ENCODE measurements around the gene COL6A2.
A peak's percentile ranks its signal among the peaks of the same experiment; 100 is the strongest.
"Not testable (repeated sequence)": the region's sequence is repeated elsewhere in the genome, so short reads cannot be mapped to it uniquely, and the experiment has no call there.

The COL6A2 gene

DNA sequence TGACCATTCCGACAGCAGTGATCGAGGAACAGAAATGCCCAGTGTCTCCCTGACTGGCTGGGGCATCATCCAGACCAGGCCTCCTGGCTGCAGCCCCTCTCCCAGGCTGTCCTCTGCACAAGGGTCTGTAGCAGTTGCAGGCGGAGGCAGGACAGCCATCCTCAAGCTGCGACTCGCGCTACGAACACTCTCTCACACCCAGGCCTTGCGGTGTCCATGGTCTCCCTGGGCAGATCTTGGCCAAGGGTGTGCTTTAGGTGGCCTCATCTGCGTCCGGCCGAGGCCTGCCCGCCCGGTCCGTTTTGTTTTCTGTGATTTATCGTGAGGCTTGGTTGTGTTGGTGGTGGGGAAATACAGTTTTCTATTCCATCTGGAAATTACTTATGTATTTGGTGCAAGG is 41.8 kb downstream of the COL6A2 start:
- DNase-seq = no peak

GRCh38 chr21:46140352-46141003 is 42.6 kb downstream of the COL6A2 start:
- not testable (repeated sequence) for DNase-seq

GRCh38 chr21:46141767-46142581 is 44.1 kb downstream of the COL6A2 start:
- no peak for DNase-seq

DNA sequence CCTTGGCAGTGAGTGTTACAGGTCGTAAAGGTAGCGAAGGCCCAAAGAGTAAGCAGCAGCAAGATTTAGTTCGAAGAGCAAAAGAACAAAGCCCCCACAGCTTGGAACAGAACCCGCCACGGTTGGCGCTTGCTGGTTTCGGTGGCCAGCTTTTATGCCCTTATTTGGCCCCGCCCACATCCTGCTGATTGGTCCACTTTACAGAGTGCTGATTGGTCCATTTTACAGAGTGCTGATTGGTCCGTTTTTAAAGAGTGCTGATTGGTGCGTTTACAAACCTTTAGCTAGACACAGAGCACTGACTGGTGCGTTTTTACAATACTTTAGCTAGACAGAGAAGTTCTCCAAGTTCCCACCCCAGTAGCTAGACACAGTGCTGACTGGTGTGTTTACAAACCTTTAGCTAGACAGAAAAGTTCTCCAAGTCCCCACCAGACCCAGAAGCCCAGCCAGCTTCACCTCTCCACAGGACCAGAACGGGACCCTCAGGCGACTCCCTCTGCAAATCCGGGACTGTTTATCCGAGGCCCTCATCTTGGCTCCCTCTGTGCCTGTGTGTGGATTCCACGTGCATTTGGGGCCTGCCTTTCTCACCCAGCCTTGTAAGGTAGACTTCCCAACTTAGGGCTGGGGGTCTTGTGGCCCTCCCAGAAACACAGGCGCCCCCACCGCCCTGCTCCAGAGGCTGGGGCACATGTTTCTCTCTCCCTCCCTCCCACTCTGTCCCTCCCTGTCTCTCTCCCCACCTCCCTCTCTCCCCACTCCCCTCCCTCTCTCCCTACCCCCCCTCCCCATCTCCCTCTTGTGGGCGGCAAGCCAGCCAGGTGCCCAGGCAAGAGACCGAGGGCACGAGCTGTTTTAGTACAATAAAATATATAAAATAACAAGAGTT is 44.9 kb downstream of the COL6A2 start:
- DNase-seq = no peak

DNA sequence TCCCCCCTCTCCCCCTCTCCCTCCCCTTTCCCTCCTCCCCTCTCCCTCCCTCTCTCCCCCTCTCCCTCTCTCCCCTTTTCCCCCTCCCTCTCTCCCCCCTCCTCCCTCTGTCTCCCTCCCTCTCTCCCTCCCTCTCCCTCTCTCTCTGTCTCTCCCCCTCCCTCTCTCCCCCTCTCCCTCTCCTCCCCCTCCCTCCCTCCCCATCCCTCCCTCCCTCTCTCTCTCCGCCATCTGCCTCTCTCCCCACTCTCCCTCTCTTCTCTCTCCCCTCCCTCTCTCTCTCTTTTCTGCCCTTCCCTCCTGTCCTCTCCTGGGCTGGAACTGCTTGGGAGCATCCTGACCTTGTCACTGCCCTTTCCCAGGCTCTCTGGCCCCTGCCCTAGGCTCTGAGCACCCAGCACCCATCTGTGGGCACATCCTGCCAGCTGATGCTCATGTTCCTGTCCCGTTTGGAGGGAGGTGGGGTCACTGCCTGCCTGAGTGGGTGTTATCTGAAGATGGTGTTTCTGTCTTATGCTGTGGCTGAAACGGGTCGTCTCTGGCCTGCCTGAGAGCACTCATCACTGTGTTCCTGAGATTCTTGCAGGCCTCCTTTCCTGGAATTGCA is 46.7 kb downstream of the COL6A2 start:
- peak in 6 of 56 donors; percentile 9 to 47 (median 20) for DNase-seq

DNA sequence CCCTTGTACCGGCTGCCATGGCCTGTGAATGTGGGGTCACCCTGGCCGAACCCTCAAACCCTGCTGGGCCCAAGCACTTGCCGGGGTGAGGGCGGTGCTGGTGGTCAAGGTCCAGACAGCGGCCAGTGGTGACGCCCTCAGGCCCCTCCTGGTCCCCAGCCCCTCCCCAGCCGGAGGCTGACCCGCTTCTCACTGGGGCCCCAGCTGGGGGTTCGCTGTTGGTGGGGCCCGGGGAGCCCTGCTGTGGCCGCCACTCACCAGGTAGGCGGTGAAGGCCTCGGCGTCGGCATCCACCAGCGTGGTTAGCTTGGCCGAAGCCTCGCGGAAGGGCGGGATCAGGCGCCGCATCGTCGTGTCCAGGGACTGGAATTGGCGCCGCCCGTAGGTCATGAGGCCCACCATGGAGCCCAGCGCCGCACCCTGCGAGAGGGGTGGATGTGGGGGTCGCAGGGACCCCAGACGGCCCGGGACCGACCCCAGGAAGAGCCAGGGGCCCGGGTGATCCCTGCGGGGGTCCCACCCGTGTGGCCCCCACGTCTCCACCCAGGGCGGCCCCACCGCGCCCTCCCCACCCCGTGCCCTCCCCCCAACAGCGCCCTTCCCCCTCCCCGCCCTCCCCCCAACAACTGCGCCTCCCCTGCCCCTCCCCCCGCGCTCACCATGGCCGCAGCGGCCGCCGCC is 47.4 kb downstream of the COL6A2 start:
- no peak for DNase-seq

- no peak for DNase-seq
These were observed 48.2 kb downstream of the COL6A2 start for GRCh38 chr21:46145840-46146691.

DNA sequence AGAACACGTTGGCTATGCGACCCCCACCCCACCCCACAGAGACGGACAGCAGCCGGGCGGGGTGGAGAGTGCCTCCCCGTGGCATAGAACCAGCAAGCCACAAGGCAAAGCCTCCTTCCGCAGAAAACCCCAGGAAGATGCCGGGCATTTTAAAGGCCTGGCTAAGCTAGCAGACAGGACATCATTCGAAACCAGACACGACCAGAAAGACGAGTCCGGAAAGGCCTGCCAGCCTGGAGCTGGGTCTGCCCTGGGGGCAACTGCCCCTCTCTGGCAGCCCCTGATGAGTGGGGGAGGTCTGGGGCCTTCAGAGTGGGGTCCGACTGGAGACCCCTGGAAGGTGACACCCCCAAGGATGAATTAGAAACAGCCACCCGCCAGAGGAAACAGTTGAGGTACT is 48.9 kb downstream of the COL6A2 start:
- no peak for DNase-seq

DNA sequence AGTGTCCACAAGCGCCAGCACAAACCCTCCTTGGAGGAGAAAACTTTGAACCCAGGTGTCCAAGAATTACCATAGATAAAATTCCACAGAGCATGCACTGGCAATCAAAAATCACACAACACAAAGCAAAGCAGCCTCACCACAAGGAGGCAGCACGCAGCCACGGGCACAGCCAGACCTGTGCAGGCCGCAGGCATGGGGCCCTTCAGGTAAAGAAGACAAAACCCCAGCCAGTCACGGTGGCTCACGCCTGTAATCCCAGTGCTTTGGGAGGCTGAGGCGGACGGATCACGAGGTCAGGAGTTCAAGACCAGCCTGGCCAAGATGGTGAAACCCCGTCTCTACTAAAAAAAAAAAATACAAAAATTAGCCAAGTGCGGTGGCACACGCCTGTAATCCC is 49.5 kb downstream of the COL6A2 start:
- DNase-seq = not testable (repeated sequence)

DNA sequence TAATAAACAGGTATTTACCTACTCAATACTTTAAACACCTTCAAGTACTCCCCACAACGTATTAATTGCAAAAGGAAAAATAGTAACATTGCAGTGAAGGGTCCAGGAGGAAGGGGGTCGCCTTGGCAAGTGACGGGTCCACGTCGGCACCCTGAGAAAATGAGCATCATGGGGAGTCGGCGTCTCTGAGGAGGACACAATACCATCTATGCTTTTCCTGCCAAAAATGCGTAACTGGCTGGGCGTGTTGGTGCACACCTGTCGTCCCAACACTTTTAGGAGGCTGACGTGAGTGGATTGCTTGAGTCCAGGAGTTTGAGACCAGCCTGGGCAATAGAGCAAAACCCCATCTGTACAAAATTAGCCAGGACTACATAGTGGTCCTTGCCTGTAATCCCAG is 50.2 kb downstream of the COL6A2 start:
- no peak for DNase-seq

DNA sequence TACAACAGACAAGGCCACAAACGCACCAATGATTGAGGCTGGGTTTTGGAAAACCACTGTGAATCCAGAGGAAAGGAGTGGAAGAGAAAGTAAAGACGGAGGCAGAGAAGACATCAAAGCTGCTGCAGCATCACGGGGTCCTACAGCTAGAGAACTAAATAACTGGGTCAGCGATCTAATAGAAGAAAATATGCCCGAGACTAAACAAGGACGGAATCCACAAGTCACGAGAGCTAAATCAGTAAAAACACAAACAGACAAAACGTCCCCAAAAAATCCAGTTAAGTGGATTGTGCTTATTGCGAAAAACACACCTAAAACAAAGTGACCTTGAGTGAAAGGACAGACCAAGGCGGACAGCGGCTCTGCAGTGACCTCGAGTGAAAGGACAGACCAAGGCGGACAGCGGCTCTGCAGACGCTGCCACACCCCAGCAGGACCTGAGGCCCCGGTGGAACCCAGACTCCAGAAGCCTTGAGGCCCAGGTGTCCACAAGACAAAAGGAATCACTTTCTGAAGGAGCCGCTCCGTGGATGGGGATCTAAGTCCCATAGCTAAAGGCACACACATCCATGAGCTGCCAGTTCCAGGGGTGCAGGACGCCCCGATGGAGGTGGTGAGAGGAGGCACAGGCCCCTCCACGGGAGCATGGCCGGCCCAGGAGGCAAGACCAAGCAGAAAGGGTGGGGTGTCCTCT is 51.4 kb downstream of the COL6A2 start:
- DNase-seq = no peak

DNA sequence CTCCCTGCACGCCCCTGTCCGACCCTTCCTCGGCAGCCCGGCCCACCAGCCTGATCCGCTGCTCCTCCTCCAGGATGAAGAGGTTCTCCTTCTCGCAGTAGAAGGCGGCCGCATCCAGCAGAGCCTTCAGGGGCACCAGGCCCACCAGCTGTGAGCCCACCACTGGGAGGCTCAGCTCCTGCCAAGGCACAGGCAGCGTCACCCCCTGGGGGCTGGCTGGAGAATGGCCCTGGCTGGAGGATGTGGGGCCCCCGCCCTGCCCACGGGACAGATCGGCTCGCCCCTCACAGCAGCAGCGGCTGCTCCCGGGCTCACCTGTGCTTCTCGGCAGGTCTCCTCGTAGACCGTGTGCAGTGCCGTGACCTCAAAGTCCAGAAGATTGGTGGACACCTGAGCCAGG is 52.2 kb downstream of the COL6A2 start:
- DNase-seq = no peak

DNA sequence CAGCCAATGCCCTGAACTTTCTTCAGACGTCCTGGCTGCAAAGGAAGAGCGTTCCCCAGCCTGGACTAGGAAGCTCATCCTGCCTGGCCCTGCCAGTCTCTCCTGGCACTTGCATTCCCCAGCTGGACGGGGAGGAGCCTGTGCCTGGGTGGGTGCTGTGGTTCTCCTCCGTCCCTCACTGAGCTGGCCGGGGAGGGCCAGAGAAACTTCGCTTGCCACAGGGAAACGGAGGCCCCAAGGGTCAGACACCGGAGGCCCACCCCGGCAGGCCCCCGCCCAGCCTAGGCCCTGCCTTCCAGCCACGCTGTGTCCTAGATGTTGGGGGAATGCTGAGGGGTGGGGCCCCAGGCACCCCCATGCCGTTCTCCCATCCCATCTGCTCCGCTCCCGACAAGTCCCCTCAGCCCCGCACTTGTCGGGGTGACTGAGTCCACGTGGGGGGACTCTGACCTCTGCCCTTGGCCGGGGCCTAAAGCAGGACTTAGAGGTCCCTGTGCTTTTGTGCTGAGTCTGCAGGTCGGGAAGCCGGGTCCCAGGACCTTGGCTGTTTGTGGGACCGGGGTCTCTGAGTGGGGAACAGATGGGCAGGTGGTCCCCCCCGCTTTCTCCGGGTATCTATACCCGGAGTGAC is 52.7 kb downstream of the COL6A2 start:
- peak in 2 of 56 donors; percentile 31 to 40 for DNase-seq

- DNase-seq = no peak
These were observed 53.5 kb downstream of the COL6A2 start for GRCh38 chr21:46151261-46151988.

DNA sequence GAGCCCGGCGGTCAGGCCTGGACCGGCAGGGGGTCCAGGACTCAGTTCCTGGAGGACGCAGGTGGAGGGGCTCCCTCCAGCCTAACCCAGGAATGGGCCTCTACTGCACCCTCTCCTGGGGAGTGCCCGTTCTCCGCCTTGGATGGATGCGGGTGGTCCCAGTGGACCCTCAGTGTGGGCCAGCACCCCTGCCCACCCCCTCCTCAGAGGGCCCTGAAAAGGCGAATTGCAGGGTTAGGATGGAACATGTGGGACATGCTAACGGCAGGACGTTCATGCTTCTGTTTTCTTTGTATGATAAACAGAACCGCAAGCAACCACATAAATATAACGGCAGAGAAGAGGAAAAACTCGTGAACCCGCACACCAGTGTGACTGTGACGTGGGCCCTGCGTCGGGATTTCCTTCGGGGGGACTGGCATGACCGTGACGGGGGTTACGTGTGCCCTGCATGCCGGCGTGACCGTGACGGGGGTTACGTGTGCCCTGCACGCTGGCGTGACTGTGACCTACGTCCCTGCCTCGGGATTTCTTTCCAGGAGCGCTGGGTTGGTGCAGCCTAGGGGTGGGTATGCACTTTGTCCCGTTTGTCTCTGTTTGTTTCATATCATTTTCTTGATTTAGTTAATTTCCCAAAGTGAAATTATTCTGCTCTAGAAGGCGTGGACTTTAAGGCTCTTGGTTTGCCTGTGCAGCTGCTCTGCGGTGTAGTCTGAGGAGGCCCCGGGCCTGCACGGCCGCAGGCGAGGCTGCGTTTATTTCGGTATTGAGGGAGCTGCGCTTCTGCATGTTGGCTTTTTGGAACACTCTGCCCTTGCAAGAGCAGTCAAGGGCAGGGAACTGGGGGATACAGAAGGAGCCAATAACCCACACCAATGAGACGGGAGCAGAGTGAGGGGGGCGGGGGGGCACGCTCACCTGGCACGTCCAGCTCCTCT is 54.3 kb downstream of the COL6A2 start:
- no peak for DNase-seq

GRCh38 chr21:46152927-46153246 is 55.0 kb downstream of the COL6A2 start:
- no peak for DNase-seq
